GM21529 (cell line): Measurements from ENCODE around the gene AMD1.
A peak's percentile ranks its signal among the peaks of the same experiment; 100 is the strongest.
"Not testable (repeated sequence)": the region's sequence is repeated elsewhere in the genome, so short reads cannot be mapped to it uniquely, and the experiment has no call there.

Experiments used
- ATAC-seq: cut with Tn5 transposase; IDR thresholded peaks from one replicate; pipeline ENCODE4 v1.9.1; 2021; ENCODE audit not compliant: unreplicated experiment

Gene AMD1

DNA sequence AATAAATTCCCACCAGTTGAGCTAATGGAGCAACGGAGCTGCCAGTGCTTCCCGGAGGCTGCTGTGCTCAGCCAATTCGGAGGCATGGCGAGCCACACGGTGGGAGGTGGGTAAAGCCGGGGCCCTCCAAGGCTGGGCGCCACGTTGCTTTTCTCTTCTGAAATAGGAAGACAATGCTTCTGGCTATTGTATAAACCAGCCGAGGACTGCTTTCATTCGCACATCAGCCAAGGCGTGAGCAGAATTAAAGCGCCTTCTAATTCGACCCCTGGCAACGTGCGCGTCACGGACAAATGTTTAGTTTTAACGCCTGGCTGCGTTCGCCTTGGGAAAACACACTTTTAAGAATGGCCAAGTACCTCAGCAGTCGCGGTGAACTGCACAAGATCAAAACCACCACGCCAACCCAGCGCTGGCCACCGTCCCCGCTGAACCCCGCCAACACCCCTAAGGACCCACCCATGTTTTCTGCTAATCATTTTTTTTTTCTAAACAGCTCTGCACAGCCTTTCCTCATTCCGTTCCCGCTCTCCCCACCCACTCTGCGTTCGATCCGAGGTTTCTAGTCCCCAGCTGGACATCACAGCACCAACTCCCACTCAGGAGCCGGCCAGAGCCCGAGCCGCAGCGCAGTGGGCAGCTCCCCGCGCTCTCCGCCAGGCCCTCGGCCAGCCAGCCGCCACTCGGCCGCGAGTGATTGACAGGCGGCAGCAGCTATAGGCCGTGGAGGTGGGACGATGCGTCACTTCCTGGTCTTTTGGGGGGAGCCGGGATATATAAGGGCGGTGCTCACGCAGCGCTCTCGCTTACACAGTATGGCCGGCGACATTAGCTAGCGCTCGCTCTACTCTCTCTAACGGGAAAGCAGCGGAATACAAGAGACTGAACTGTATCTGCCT, at the start of gene AMD1:
AMD1 (plus strand) TSS at position 805 of the 899 bp plus-strand sequence. CDS start 321 bp downstream, outside the sequence.
- peak; percentile 66 for ATAC-seq

DNA sequence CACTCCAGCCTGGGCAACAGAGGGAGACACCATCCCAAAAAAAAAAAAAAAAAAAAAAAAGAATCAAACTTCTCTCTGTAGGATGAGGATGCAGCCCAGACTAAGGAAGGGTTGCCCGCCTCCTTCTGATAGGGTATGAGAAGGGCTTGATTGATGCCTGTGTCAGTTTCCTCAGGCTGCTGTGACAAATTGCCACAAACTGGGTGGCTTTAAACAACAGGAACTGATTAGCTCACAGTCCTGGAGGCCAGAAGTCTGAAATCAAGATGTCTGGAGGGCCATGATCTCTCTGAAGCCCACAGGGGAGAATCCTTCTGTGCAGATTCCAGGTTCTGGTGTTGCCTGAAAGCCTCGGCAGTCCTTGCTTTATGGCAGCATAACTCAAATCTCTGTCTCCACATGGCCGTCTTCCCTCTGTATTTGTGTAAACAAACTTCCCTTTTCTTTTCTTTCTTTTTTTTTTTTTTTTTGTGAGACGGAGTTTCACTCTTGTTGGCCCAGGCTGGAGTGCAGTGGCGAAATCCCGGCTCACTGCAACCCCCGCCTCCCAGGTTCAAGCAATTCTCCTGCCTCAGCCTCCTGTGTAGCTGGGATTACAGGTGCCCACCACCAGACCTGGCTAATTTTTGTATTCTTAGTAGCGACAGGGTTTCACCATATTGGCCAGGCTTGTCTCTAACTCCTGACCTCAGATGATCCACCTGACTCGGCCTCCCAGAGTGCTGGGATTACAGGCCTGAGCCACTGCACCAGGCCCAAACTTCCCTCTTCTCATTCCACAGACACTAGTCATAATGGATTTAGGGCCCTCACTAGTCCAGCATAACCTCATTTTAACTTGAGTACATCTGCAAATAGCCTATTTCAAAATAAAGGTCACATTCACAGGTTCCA, 48.1 kb upstream of the AMD1 start:
- ATAC-seq, result no peak

DNA sequence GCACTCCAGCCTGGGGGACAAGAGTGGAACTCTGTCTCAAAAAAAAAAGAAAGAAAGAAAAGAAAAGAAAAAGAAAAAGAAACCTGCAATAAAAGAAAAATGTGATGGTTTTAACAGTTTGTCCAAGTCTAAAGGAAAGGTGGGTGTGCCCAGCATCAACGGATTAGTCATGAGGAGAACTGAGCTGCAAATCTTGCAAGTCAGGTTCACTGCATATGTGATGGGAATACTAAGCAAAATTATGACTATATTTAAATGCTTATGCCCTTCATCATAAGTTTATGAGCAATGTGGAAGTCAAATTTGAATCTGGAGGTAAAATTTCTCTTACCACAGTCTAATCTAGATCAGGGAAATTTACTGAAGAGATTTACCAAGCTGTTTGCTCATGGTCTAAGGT, 46.2 kb upstream of the AMD1 start:
- ATAC-seq, result no peak

GRCh38 chr6:110831405-110831804, 43.2 kb upstream of the AMD1 start:
- no peak for ATAC-seq

- no peak for ATAC-seq
Observed at GRCh38 chr6:110833831-110834230, 40.8 kb upstream of the AMD1 start.

DNA sequence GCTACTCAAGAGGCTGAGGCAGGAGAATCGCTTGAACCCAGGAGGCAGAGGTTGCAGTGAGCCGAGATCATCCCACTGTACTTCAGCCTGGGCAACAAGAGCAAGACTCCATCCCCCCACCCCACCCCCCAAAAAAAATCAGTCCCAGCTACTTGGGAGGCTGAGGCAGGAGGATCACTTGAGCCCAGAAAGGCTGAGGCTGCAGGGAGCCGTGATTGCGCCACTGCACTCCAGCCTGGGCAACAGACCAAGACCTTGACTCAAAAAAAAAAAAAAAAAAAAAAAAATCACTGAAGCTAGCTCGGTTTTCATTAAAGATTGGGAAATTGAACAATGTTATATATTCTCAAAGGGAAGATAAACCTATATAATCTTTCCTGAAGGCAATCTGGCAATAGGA, 38.8 kb upstream of the AMD1 start:
- ATAC-seq, result not testable (repeated sequence)

- ATAC-seq, result no peak
Observed at GRCh38 chr6:110841266-110841665, 33.3 kb upstream of the AMD1 start.

GRCh38 chr6:110849781-110850180, 24.8 kb upstream of the AMD1 start:
- ATAC-seq, result no peak

GRCh38 chr6:110852773-110853172, 21.8 kb upstream of the AMD1 start:
- no peak for ATAC-seq

- no peak for ATAC-seq
Observed at GRCh38 chr6:110853754-110854477, 20.7 kb upstream of the AMD1 start.

GRCh38 chr6:110856296-110856695, 18.3 kb upstream of the AMD1 start:
- ATAC-seq, result no peak

DNA sequence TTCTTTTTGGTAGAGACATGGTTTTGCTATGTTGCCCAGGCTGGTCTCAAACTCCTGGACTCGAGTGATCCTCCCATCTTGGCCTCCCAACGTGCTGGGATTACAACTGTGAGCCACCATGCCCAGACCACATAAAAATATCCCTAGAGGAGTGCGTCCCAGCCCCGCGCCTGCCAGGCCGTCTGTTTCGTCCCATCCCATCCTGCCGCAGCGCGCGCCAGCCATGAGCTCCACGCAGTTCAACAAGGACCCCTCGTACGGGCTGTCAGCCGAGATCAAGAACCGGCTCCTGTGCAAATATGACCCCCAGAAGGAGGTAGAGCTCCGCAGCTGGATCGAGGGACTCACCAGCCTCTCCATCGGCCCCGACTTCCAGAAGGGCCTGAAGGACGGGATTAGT, 16.6 kb upstream of the AMD1 start:
- no peak for ATAC-seq

- ATAC-seq, result no peak
Observed at GRCh38 chr6:110858562-110859214, 15.9 kb upstream of the AMD1 start.

GRCh38 chr6:110859335-110859792, 15.2 kb upstream of the AMD1 start:
- ATAC-seq, result no peak

- no peak for ATAC-seq
Observed at GRCh38 chr6:110864824-110865223, 9.8 kb upstream of the AMD1 start.

DNA sequence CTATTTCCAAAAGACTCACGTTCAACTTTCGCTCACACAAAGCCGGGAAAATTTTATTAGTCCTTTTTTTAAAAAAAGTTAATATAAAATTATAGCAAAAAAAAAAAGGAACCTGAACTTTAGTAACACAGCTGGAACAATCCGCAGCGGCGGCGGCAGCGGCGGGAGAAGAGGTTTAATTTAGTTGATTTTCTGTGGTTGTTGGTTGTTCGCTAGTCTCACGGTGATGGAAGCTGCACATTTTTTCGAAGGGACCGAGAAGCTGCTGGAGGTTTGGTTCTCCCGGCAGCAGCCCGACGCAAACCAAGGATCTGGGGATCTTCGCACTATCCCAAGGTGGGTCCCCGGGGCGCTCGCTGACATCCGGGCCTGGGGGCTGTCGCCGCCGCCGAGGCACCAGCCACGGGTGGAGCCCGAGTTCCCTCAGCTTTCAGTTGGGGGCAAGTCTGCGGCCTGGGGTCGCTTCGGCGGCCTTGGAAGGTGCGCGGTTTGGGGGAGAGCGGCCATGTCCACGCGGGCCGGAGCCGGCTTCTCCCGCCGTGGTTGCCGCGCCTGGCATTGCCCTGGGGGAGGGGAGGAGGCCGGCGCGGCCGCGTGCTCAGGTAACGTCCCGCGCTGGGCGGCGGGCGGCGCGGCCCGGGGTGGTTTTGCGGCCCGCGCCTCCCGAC, 429 bp downstream of the AMD1 start:
- peak; percentile 12 for ATAC-seq

DNA sequence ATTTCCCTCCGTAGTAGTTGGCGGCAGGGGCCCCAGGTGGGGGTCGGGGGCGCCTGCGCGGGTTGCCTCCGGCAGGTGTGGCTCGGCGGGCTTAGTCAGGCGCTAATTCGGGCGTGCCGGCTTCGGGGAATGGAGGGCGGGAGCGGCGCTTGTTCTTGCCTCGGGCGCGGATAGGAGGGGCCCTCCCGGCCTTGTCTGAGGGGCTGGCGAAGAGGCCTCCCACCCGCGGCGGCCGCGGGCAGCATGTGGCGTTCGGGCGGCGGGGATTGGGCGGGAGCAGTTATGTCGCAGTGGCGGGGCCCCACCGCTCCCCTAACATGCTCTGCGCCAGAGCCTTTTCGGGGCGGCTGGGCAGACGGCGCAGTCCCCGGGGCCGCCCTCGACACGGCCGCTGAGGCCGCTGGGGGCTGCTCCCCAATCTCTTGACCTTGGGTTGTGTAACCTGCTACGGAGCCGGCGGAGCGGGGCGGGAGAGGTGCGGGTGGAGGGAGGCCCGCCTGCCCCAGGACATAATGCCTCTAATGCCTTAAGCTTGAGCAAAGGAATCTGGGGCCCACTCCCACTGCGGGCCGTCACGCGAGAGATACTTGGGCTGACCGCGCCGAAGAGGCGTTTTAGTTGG, 1.1 kb downstream of the AMD1 start:
- peak; percentile 14 for ATAC-seq

DNA sequence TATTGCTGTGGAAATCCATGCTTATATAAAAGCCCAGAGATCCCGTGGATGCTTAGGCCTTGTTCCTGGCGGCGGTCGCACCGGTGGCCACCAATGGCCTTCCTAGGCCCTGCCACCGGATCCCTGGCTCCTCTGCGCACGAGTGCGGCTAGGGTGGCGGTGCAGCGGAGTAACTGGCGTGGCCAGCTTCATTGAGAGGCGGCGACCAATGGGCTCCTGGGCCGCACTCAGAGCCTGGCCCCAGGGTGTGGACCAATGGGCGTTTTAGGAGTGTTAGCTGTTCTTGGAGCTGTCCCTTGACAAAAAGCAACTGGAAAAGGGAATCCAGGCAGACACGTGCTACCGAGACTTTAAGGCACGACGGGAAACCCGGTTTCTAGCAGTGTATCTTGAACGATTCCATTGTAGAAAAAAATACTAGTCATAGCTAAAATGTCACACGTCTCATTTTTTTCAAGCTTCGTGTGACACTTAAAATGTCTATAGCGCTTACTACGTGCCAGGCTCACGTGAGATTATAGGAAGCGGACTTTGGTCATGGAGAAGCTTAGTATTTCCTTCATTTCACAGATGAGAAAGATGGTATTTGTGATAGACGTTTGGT, 1.7 kb downstream of the AMD1 start:
- ATAC-seq, result peak; percentile 40
